OCI-LY7 (cell line): ENCODE results near the gene CRYBA4. TPM values are rescaled to one million over a fixed set of nuclear protein-coding genes. Genes with fewer than 3 reads are reported as not detected.
A peak's percentile ranks its signal among the peaks of the same experiment; 100 is the strongest.

Source experiments
- BruUV-seq: library from RNA; stranded (reverse); fragments of 400-500 nt; replicated peaks from 2 replicates; lab custom pipeline; 2021; lab: Mats Ljungman, UMichigan
- CTCF ChIA-PET: fragments of 300-600 bp; sonication (Branson Sonifier 250); formaldehyde crosslinking; loops from one replicate; lab custom pipeline; 2022; ENCODE audit warnings: antibody characterized with exemption; ENCODE audit not compliant: unreplicated experiment; lab: Charles Lee
- POLR2A ChIA-PET: fragments of 300-600 bp; sonication (Branson Sonifier 250); formaldehyde crosslinking; loops from one replicate; lab custom pipeline; 2022; ENCODE audit warnings: antibody characterized with exemption; lab: Charles Lee
- DNase-seq: peaks from one replicate; pipeline ENCODE4 v3.0.0-alpha.2; 2015; ENCODE audit warnings: low spot score
- H2AFZ ChIP-seq: fragments of 200-600 bp; sonication (generic), shearing (Covaris generic); 2 replicates; pipeline ENCODE4 v1.6.1; 2014; ENCODE audit warnings: mild to moderate bottlenecking, antibody characterized with exemption, low read length, moderate library complexity
- H3K27ac ChIP-seq: fragments of 200-600 bp; sonication (generic); 2 replicates; pipeline ENCODE4 v1.5.1; 2014; ENCODE audit warnings: mixed run types, low read depth, mild to moderate bottlenecking, moderate library complexity, low read length, inconsistent platforms; ENCODE audit not compliant: poor library complexity, severe bottlenecking
- H3K36me3 ChIP-seq: fragments of 200-600 bp; sonication (generic); 2 replicates; pipeline ENCODE4 v1.6.1; 2014; ENCODE audit warnings: mild to moderate bottlenecking, antibody characterized with exemption, low read length, moderate library complexity, mixed read lengths; ENCODE audit not compliant: insufficient read depth
- H3K4me1 ChIP-seq: fragments of 200-600 bp; sonication (generic); 2 replicates; pipeline ENCODE4 v1.5.1; 2014; ENCODE audit warnings: mild to moderate bottlenecking, low read length; ENCODE audit not compliant: insufficient read depth, poor library complexity, severe bottlenecking
- H3K4me2 ChIP-seq: fragments of 200-600 bp; sonication (generic); 2 replicates; pipeline ENCODE4 v1.6.1; 2014; ENCODE audit warnings: mild to moderate bottlenecking, low read length
- H3K4me3 ChIP-seq: fragments of 200-600 bp; sonication (generic); 2 replicates; pipeline ENCODE4 v1.5.1; 2014; ENCODE audit warnings: mild to moderate bottlenecking, low read depth, low read length; ENCODE audit not compliant: poor library complexity, severe bottlenecking
- H3K79me2 ChIP-seq: fragments of 200-600 bp; sonication (generic); 2 replicates; pipeline ENCODE4 v1.6.1; 2016; ENCODE audit warnings: low read depth, mild to moderate bottlenecking, low read length, moderate library complexity, mixed read lengths; ENCODE audit not compliant: insufficient read depth
- H3K9me2 ChIP-seq: fragments of 200-600 bp; sonication (generic); 2 replicates; pipeline ENCODE4 v1.6.1; 2016; ENCODE audit warnings: mild to moderate bottlenecking, low read length, mixed read lengths; ENCODE audit not compliant: insufficient read depth
- H3K9me3 ChIP-seq: fragments of 200-600 bp; sonication (generic); 2 replicates; pipeline ENCODE4 v1.6.1; 2014; ENCODE audit warnings: mild to moderate bottlenecking, mixed run types, low read length, mixed read lengths
- H4K20me1 ChIP-seq: fragments of 200-600 bp; sonication (generic); 2 replicates; pipeline ENCODE4 v1.6.1; 2014; ENCODE audit warnings: mild to moderate bottlenecking, antibody characterized with exemption, low read length, moderate library complexity, mixed read lengths; ENCODE audit not compliant: insufficient read depth
- CTCF ChIP-seq: fragments of 200-600 bp; sonication (generic); conservative IDR thresholded peaks from 2 replicates; pipeline ENCODE4 v1.5.1; 2014; ENCODE audit warnings: mild to moderate bottlenecking, antibody characterized with exemption, low read length, moderate library complexity, mixed read lengths
- EZH2phosphoT487 ChIP-seq: fragments of 200-600 bp; sonication (generic); IDR thresholded peaks from 2 replicates; pipeline ENCODE4 v1.6.1; 2018; ENCODE audit warnings: low read depth, borderline replicate concordance, mild to moderate bottlenecking, mixed run types, antibody characterized with exemption, low read length, moderate library complexity, mixed read lengths
- intact Hi-C: fragments of 100-400 bp; cut with micrococcal nuclease; formaldehyde crosslinking; loops from one replicate; pipeline ENCODE4 v1.10.0; 2022; ENCODE audit not compliant: unreplicated experiment
- total RNA-seq, 2 experiments: library from RNA; depleted of rRNA in 1 of 2; stranded (reverse); fragments of >200 nt in 1 of 2; shearing (Covaris generic) in 1 of 2; gene quantifications; 2 replicates each; pipeline ENCODE4 v1.2.3, GENCODE V29; 2014 to 2022

CRYBA4 gene
- total RNA-seq, 2 experiments from 2014 or later: not detected

GRCh38 chr22:26672590-26673468 lies 51.1 kb downstream of the CRYBA4 start:
- H3K4me3 ChIP-seq: peak overlapping the region; percentile 82
- peaks cover 36% of the 10 kb centered on the region for H3K79me2 ChIP-seq
- ChIA-PET POLR2A (interaction anchor here (1.4 to 5.7 kb wide), 4 partner anchors 10 to 242 kb away, joined by 3 to 61 read pairs (median 14); partner anchors contain the start of genes HPS4 and SRRD), CTCF (interaction anchor here (1.0 to 1.2 kb wide), 3 partner anchors 10 to 30 kb away, joined by 3 to 4 read pairs (median 3); no protein-coding TSS in a partner anchor)
- no peaks in the 10 kb centered on the region for H3K9me3 ChIP-seq
- peak; percentile 99 for DNase-seq
- peak overlapping the region; percentile 39; the same call in 1 of the 2 replicates for H2AFZ ChIP-seq
- peak overlapping the region; percentile 85 for H3K4me2 ChIP-seq
- TF ChIP-seq EZH2phosphoT487 (no peak), CTCF (peak; percentile 71)
- peak overlapping the region; percentile 97 for H3K27ac ChIP-seq
- peaks cover 71% of the 10 kb centered on the region for H3K4me1 ChIP-seq
- H4K20me1 ChIP-seq: no peaks in the 10 kb centered on the region
- no TSS peak for BruUV-seq
- peaks cover 11% of the 10 kb centered on the region for H3K36me3 ChIP-seq
- no peaks in the 10 kb centered on the region for H3K9me2 ChIP-seq
- intact Hi-C loops: loop anchor here (2.0 to 10.0 kb wide), 5 partner anchors 192 to 1332 kb away; partner anchors contain the start of gene ASPHD2

- H3K79me2 ChIP-seq: peaks cover 36% of the 10 kb centered on the region
- BruUV-seq: no TSS peak
- H3K27ac ChIP-seq: peak overlapping the region; percentile 97
- peaks cover 11% of the 10 kb centered on the region for H3K36me3 ChIP-seq
- H3K4me2 ChIP-seq: peak overlapping the region; percentile 85
- DNase-seq: no peak
- TF ChIP-seq EZH2phosphoT487 (no peak), CTCF (no peak)
- ChIA-PET POLR2A (interaction anchor here (1.0 to 5.7 kb wide), 6 partner anchors 8 to 243 kb away, joined by 3 to 61 read pairs (median 7); partner anchors contain the start of genes HPS4 and SRRD), CTCF (interaction anchor here (1.0 to 1.2 kb wide), 3 partner anchors 10 to 30 kb away, joined by 3 to 4 read pairs (median 3); no protein-coding TSS in a partner anchor)
- H3K9me2 ChIP-seq: no peaks in the 10 kb centered on the region
- H4K20me1 ChIP-seq: no peaks in the 10 kb centered on the region
- intact Hi-C loops: loop anchor here (2.0 to 10.0 kb wide), 5 partner anchors 193 to 1331 kb away; partner anchors contain the start of gene ASPHD2
- peaks cover 69% of the 10 kb centered on the region for H3K4me1 ChIP-seq
- no peaks in the 10 kb centered on the region for H3K9me3 ChIP-seq
- H3K4me3 ChIP-seq: peak overlapping the region; percentile 82
- no peak overlapping the region; the same call in 1 of the 2 replicates for H2AFZ ChIP-seq
Observed at GRCh38 chr22:26673486-26673885, 51.7 kb downstream of the CRYBA4 start.
